ENCODE measurements around the gene PARVG. TPM values are rescaled to one million over a fixed set of nuclear protein-coding genes. Genes with fewer than 3 reads are reported as not detected.

PARVG gene
- total and polyA plus RNA-seq, 2 experiments from 2014 or later: not detected

GRCh38 chr22:44207981-44208317 is 27.2 kb downstream of the PARVG start:
- in situ Hi-C loops (cut with MboI): no loop called here
- Histone ChIP-seq H3K4me3 (no peak overlapping the region), H3K27ac (no peak overlapping the region), H3K9me2 (ENCODE audit: insufficient read depth) (no peaks in the 10 kb centered on the region), H3K4me1 (ENCODE audit: insufficient read depth) (peaks cover 17% of the 10 kb centered on the region), H4K20me1 (ENCODE audit: insufficient read depth) (no peaks in the 10 kb centered on the region), H3K9me3 (ENCODE audit: low read depth) (no peaks in the 10 kb centered on the region), H3K27me3 (replicated peaks; ENCODE audit: insufficient read depth) (0 out of 2 replicates have a peak, but pooled peaks cover 10% of the 10 kb centered on the region), H3K79me2 (ENCODE audit: insufficient read depth) (no peaks in the 10 kb centered on the region), H3K4me2 (ENCODE audit: unreplicated experiment) (no peak overlapping the region), H3F3A (ENCODE audit: insufficient read depth) (0 out of 2 replicates have a peak, but pooled peaks cover under 1% of the 10 kb centered on the region), H3K36me3 (ENCODE audit: low read depth) (no peaks in the 10 kb centered on the region), H2AFZ (no peak overlapping the region), H3K9ac (no peak overlapping the region)
- no peak for DNase-seq
- WGBS, 2 experiments (ENCODE audit: low coverage in 1 of 2, low lambda C conversion rate in 2 of 2, missing lambda C conversion rate in 2 of 2): 88 to 91% methylated on average over 4 of the region's 4 CpGs
- no peak for TF ChIP-seq EZH2 (IDR thresholded peaks at IDR 0.05; ENCODE audit: insufficient read depth, poor library complexity, severe bottlenecking)
- no peak for TF ChIP-seq EZH2phosphoT487 (IDR thresholded peaks at IDR 0.05; ENCODE audit: insufficient read depth, low read depth)

GRCh38 chr22:44209343-44209742 is 28.6 kb downstream of the PARVG start:
- H3K9me3 ChIP-seq (ENCODE audit: low read depth): no peaks in the 10 kb centered on the region
- no peak overlapping the region for H3K9ac ChIP-seq
- in situ Hi-C loops (cut with MboI): no loop called here
- no peak overlapping the region for H3K4me2 ChIP-seq (ENCODE audit: unreplicated experiment)
- no peaks in the 10 kb centered on the region for H3K79me2 ChIP-seq (ENCODE audit: insufficient read depth)
- no peaks in the 10 kb centered on the region for H3K36me3 ChIP-seq (ENCODE audit: low read depth)
- H4K20me1 ChIP-seq (ENCODE audit: insufficient read depth): no peaks in the 10 kb centered on the region
- WGBS, 2 experiments (ENCODE audit: low coverage in 1 of 2, low lambda C conversion rate in 2 of 2, missing lambda C conversion rate in 2 of 2): 66 to 74% methylated on average over 3 of the region's 3 CpGs
- no peak overlapping the region for H2AFZ ChIP-seq
- TF ChIP-seq EZH2 (IDR thresholded peaks at IDR 0.05; ENCODE audit: insufficient read depth, poor library complexity, severe bottlenecking) (no peak), EZH2phosphoT487 (IDR thresholded peaks at IDR 0.05; ENCODE audit: insufficient read depth, low read depth) (no peak)
- H3K9me2 ChIP-seq (ENCODE audit: insufficient read depth): no peaks in the 10 kb centered on the region
- H3K4me1 ChIP-seq (ENCODE audit: insufficient read depth): peaks cover 17% of the 10 kb centered on the region
- H3K27ac ChIP-seq: no peak overlapping the region
- H3F3A ChIP-seq (ENCODE audit: insufficient read depth): no peaks in the 10 kb centered on the region
- H3K27me3 ChIP-seq (replicated peaks; ENCODE audit: insufficient read depth): 0 out of 2 replicates have a peak, but pooled peaks cover 10% of the 10 kb centered on the region
- DNase-seq: no peak
- H3K4me3 ChIP-seq: no peak overlapping the region

- Histone ChIP-seq H3K4me1 (ENCODE audit: insufficient read depth) (peaks cover 17% of the 10 kb centered on the region), H3K36me3 (ENCODE audit: low read depth) (no peaks in the 10 kb centered on the region), H4K20me1 (ENCODE audit: insufficient read depth) (no peaks in the 10 kb centered on the region), H3K27me3 (replicated peaks; ENCODE audit: insufficient read depth) (0 out of 2 replicates have a peak, but pooled peaks cover 10% of the 10 kb centered on the region), H3K9me2 (ENCODE audit: insufficient read depth) (no peaks in the 10 kb centered on the region), H3K9ac (no peak overlapping the region), H2AFZ (no peak overlapping the region), H3K27ac (no peak overlapping the region), H3K9me3 (ENCODE audit: low read depth) (no peaks in the 10 kb centered on the region), H3F3A (ENCODE audit: insufficient read depth) (no peaks in the 10 kb centered on the region), H3K4me2 (ENCODE audit: unreplicated experiment) (no peak overlapping the region), H3K79me2 (ENCODE audit: insufficient read depth) (no peaks in the 10 kb centered on the region), H3K4me3 (no peak overlapping the region)
- 46 to 51% methylated on average over 4 of the region's 4 CpGs for WGBS, 2 experiments (ENCODE audit: low coverage in 1 of 2, low lambda C conversion rate in 2 of 2, missing lambda C conversion rate in 2 of 2)
- TF ChIP-seq EZH2 (IDR thresholded peaks at IDR 0.05; ENCODE audit: insufficient read depth, poor library complexity, severe bottlenecking) (no peak), EZH2phosphoT487 (IDR thresholded peaks at IDR 0.05; ENCODE audit: insufficient read depth, low read depth) (no peak)
- DNase-seq: peak; percentile 61
- in situ Hi-C loops (cut with MboI): no loop called here
Measured at GRCh38 chr22:44210722-44211121, 30.0 kb downstream of the PARVG start.

- peak; percentile 19 for DNase-seq
- no peak overlapping the region for H3K27ac ChIP-seq
- TF ChIP-seq EZH2 (IDR thresholded peaks at IDR 0.05; ENCODE audit: insufficient read depth, poor library complexity, severe bottlenecking): no peak
- no peak for TF ChIP-seq EZH2phosphoT487 (IDR thresholded peaks at IDR 0.05; ENCODE audit: insufficient read depth, low read depth)
- H2AFZ ChIP-seq: no peak overlapping the region
- in situ Hi-C loops (cut with MboI): no loop called here
- no peaks in the 10 kb centered on the region for H3K79me2 ChIP-seq (ENCODE audit: insufficient read depth)
- no peaks in the 10 kb centered on the region for H3K36me3 ChIP-seq (ENCODE audit: low read depth)
- H3K9ac ChIP-seq: no peak overlapping the region
- H3K27me3 ChIP-seq (replicated peaks; ENCODE audit: insufficient read depth): 0 out of 2 replicates have a peak, but pooled peaks cover 10% of the 10 kb centered on the region
- H3K4me2 ChIP-seq (ENCODE audit: unreplicated experiment): no peak overlapping the region
- no peaks in the 10 kb centered on the region for H3K9me2 ChIP-seq (ENCODE audit: insufficient read depth)
- H3K4me1 ChIP-seq (ENCODE audit: insufficient read depth): peaks cover 17% of the 10 kb centered on the region
- WGBS, 2 experiments (ENCODE audit: low coverage in 1 of 2, low lambda C conversion rate in 2 of 2, missing lambda C conversion rate in 2 of 2): 17 to 20% methylated on average over 6 of the region's 6 CpGs
- H3K4me3 ChIP-seq: no peak overlapping the region
- H3F3A ChIP-seq (ENCODE audit: insufficient read depth): no peaks in the 10 kb centered on the region
- no peaks in the 10 kb centered on the region for H4K20me1 ChIP-seq (ENCODE audit: insufficient read depth)
- H3K9me3 ChIP-seq (ENCODE audit: low read depth): no peaks in the 10 kb centered on the region
Measured at GRCh38 chr22:44211256-44211945, 30.7 kb downstream of the PARVG start.

Measured in GM23248 (cell line).